ENCODE results near the gene PDE4D. TPM values are rescaled to one million over a fixed set of nuclear protein-coding genes. Genes with fewer than 3 reads are reported as not detected.

Gene PDE4D
- total RNA-seq, 1 donor from 2014 or later = 14.2 TPM

DNA sequence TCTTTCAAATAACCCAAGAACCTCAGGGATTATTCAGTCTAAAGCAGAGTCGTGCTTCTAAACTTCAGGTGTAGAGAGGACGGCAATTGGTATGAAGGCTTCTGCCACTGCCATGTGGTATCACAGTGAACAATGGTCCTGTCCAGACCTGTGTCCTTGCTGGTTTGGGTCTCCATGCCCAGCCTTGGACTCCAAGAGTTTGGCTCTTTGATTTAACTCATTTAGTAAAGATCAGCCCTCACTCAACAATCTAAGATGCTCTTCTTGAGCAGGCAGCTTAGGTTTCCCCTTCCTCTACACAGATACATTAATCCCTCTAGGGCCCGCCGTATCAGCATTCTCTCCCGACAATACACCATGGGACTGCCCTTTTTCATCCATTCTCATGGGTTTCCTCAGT, 792.7 kb downstream of the PDE4D start:
- Mint-ChIP-seq H3K4me3 (ENCODE audit: unreplicated experiment) (no peak overlapping the region), H3K36me3 (ENCODE audit: low read depth, unreplicated experiment) (no peaks in the 10 kb centered on the region), H3K27ac (ENCODE audit: unreplicated experiment) (no peak overlapping the region), H3K4me1 (ENCODE audit: low read depth, unreplicated experiment) (peaks cover 27% of the 10 kb centered on the region), H3K27me3 (ENCODE audit: low read depth, unreplicated experiment) (no peaks in the 10 kb centered on the region), H3K9me3 (ENCODE audit: unreplicated experiment) (no peaks in the 10 kb centered on the region)
- Histone ChIP-seq H3K36me3 (ENCODE audit: insufficient read depth, low read length) (no peaks in the 10 kb centered on the region), H3K4me2 (ENCODE audit: low read length) (no peak overlapping the region), H3K79me2 (ENCODE audit: insufficient read depth, low read length) (no peaks in the 10 kb centered on the region), H3K9ac (ENCODE audit: low read length) (no peak overlapping the region), H3K27ac (ENCODE audit: low read depth, low read length) (no peak overlapping the region), H3K4me3 (ENCODE audit: insufficient read depth, low read depth, low read length) (no peak overlapping the region), H4K20me1 (ENCODE audit: insufficient read depth, low read length) (no peaks in the 10 kb centered on the region), H3K4me1 (ENCODE audit: insufficient read depth, low read length) (peaks cover 11% of the 10 kb centered on the region), H3K9me3 (ENCODE audit: insufficient read depth, low read depth, low read length) (no peaks in the 10 kb centered on the region), H2AFZ (ENCODE audit: low read depth, low read length) (no peak overlapping the region), H3K27me3 (ENCODE audit: insufficient read depth, low read length) (no peaks in the 10 kb centered on the region)
- DNase-seq (ENCODE audit: low read depth) (no peak), FAIRE-seq (no peak)
- no peak for TF ChIP-seq EZH2 (IDR thresholded peaks at IDR 0.05; ENCODE audit: insufficient read depth, low read length)
- TF ChIP-seq CTCF (IDR thresholded peaks at IDR 0.05; ENCODE audit: insufficient read depth, low read depth, low read length) = no peak

DNA sequence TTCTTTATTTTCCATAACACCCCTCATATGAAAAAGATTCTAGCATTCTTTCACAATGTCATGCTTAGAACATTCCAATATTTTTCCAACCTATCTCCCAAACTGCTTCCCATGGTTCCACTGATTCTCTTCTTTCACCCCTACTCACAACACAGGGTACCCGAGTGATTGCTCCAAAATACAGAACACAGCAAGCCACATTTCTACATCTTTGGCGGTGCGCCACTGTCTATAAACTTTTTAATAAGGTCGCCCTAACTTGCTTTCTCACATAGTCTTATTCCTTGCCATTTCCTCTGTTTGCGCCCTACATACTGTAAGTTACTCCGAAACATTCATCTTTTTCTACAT, 793.6 kb downstream of the PDE4D start:
- H3K4me3 Mint-ChIP-seq (ENCODE audit: unreplicated experiment) = no peak overlapping the region
- Histone ChIP-seq H3K27ac (ENCODE audit: low read depth, low read length) (no peak overlapping the region), H3K27me3 (ENCODE audit: insufficient read depth, low read length) (no peaks in the 10 kb centered on the region), H3K4me1 (ENCODE audit: insufficient read depth, low read length) (peaks cover 11% of the 10 kb centered on the region), H2AFZ (ENCODE audit: low read depth, low read length) (no peak overlapping the region), H4K20me1 (ENCODE audit: insufficient read depth, low read length) (no peaks in the 10 kb centered on the region), H3K9me3 (ENCODE audit: insufficient read depth, low read depth, low read length) (no peaks in the 10 kb centered on the region), H3K9ac (ENCODE audit: low read length) (no peak overlapping the region), H3K4me2 (ENCODE audit: low read length) (no peak overlapping the region), H3K4me3 (ENCODE audit: insufficient read depth, low read depth, low read length) (no peak overlapping the region), H3K79me2 (ENCODE audit: insufficient read depth, low read length) (no peaks in the 10 kb centered on the region), H3K36me3 (ENCODE audit: insufficient read depth, low read length) (no peaks in the 10 kb centered on the region)
- H3K27ac Mint-ChIP-seq (ENCODE audit: unreplicated experiment) = peak overlapping the region; percentile 36
- no peak for FAIRE-seq
- DNase-seq (ENCODE audit: low read depth) = no peak
- peaks cover 29% of the 10 kb centered on the region for H3K4me1 Mint-ChIP-seq (ENCODE audit: low read depth, unreplicated experiment)
- H3K36me3 Mint-ChIP-seq (ENCODE audit: low read depth, unreplicated experiment) = no peaks in the 10 kb centered on the region
- no peaks in the 10 kb centered on the region for H3K9me3 Mint-ChIP-seq (ENCODE audit: unreplicated experiment)
- no peak for TF ChIP-seq EZH2 (IDR thresholded peaks at IDR 0.05; ENCODE audit: insufficient read depth, low read length)
- TF ChIP-seq CTCF (IDR thresholded peaks at IDR 0.05; ENCODE audit: insufficient read depth, low read depth, low read length) = no peak
- no peaks in the 10 kb centered on the region for H3K27me3 Mint-ChIP-seq (ENCODE audit: low read depth, unreplicated experiment)

GRCh38 chr5:59099270-59099994, 794.1 kb downstream of the PDE4D start:
- H3K27me3 ChIP-seq (ENCODE audit: insufficient read depth, low read length) = no peaks in the 10 kb centered on the region
- DNase-seq (ENCODE audit: low read depth) (peak; percentile 86), FAIRE-seq (peak; percentile 64)
- no peak overlapping the region for H2AFZ ChIP-seq (ENCODE audit: low read depth, low read length)
- H3K4me2 ChIP-seq (ENCODE audit: low read length) = peak overlapping the region; percentile 49
- no peak overlapping the region for H3K4me3 ChIP-seq (ENCODE audit: insufficient read depth, low read depth, low read length)
- H3K36me3 ChIP-seq (ENCODE audit: insufficient read depth, low read length) = no peaks in the 10 kb centered on the region
- H3K27ac Mint-ChIP-seq (ENCODE audit: unreplicated experiment) = peak overlapping the region; percentile 31
- TF ChIP-seq CTCF (IDR thresholded peaks at IDR 0.05; ENCODE audit: insufficient read depth, low read depth, low read length) = no peak
- no peak for TF ChIP-seq EZH2 (IDR thresholded peaks at IDR 0.05; ENCODE audit: insufficient read depth, low read length)
- no peak overlapping the region for H3K9ac ChIP-seq (ENCODE audit: low read length)
- no peak overlapping the region for H3K4me3 Mint-ChIP-seq (ENCODE audit: unreplicated experiment)
- no peaks in the 10 kb centered on the region for H3K9me3 Mint-ChIP-seq (ENCODE audit: unreplicated experiment)
- peaks cover 28% of the 10 kb centered on the region for H3K4me1 Mint-ChIP-seq (ENCODE audit: low read depth, unreplicated experiment)
- no peaks in the 10 kb centered on the region for H3K36me3 Mint-ChIP-seq (ENCODE audit: low read depth, unreplicated experiment)
- no peaks in the 10 kb centered on the region for H3K9me3 ChIP-seq (ENCODE audit: insufficient read depth, low read depth, low read length)
- peaks cover 11% of the 10 kb centered on the region for H3K4me1 ChIP-seq (ENCODE audit: insufficient read depth, low read length)
- H3K27ac ChIP-seq (ENCODE audit: low read depth, low read length) = peak overlapping the region; percentile 4
- no peaks in the 10 kb centered on the region for H4K20me1 ChIP-seq (ENCODE audit: insufficient read depth, low read length)
- H3K79me2 ChIP-seq (ENCODE audit: insufficient read depth, low read length) = no peaks in the 10 kb centered on the region
- H3K27me3 Mint-ChIP-seq (ENCODE audit: low read depth, unreplicated experiment) = no peaks in the 10 kb centered on the region

Data from astrocyte (in vitro differentiated cells and primary cell).